Spleen (tissue), 11 donors: ENCODE results near the gene BRCA2. TPM values are rescaled to one million over a fixed set of nuclear protein-coding genes. Genes with fewer than 3 reads are reported as not detected.

Experiments
- DNase-seq: peaks from one replicate; pipeline ENCODE4 v3.0.0-alpha.2; 2020
- H3K27ac ChIP-seq, 8 donors: fragments of 200-600 bp; sonication (generic) in 7 of 8; 1 replicate in 4 of 8; 2 replicates in 4 of 8; pipeline versions ENCODE4 v1.5.0 to v1.8.0; 2016 to 2021; ENCODE audit warnings: inconsistent platforms in 4 of 8, mild to moderate bottlenecking in 4 of 8, moderate library complexity in 1 of 8
- H3K27me3 ChIP-seq, 7 donors: fragments of 200-600 bp; sonication (generic) in 6 of 7; replicated peaks in 1 of 7; 1 replicate in 4 of 7; 2 replicates in 3 of 7; pipeline versions ENCODE4 v1.5.0 to v1.8.0; 2016 to 2021; ENCODE audit warnings: inconsistent platforms in 3 of 7, mild to moderate bottlenecking in 1 of 7
- H3K36me3 ChIP-seq, 6 donors: fragments of 200-600 bp; sonication (generic) in 5 of 6; 1 replicate in 4 of 6; 2 replicates in 2 of 6; pipeline versions ENCODE4 v1.5.0 to v1.8.0; 2016 to 2021; ENCODE audit warnings: inconsistent platforms in 2 of 6
- H3K4me1 ChIP-seq, 6 donors: fragments of 200-600 bp; sonication (generic) in 5 of 6; 1 replicate in 3 of 6; 2 replicates in 3 of 6; pipeline versions ENCODE4 v1.5.0 to v1.8.0; 2016 to 2021; ENCODE audit warnings: inconsistent platforms in 3 of 6
- H3K4me3 ChIP-seq, 8 donors: fragments of 200-600 bp; sonication (generic) in 7 of 8; 1 replicate in 4 of 8; 2 replicates in 4 of 8; pipeline versions ENCODE4 v1.5.0 to v1.8.0; 2016 to 2021; ENCODE audit warnings: inconsistent platforms in 4 of 8, mild to moderate bottlenecking in 4 of 8, moderate library complexity in 2 of 8
- H3K9me3 ChIP-seq, 8 donors: fragments of 200-600 bp; sonication (generic) in 7 of 8; 1 replicate in 4 of 8; 2 replicates in 4 of 8; pipeline versions ENCODE4 v1.5.0 to v1.8.0; 2016 to 2021; ENCODE audit warnings: inconsistent platforms in 4 of 8
- CTCF ChIP-seq, 11 experiments: fragments of 200-600 bp in 7 of 11; fragments of 450-650 bp in 4 of 11; sonication (generic) in 4 of 11; IDR thresholded peaks in 8 of 11; conservative IDR thresholded peaks in 3 of 11; 1 replicate in 7 of 11; 2 replicates in 4 of 11; pipeline versions ENCODE4 v1.4.0 to v1.8.0; 2016 to 2021; ENCODE audit warnings: antibody characterized with exemption in 11 of 11, inconsistent platforms in 4 of 11, mild to moderate bottlenecking in 1 of 11
- POLR2A ChIP-seq, 3 donors: fragments of 450-650 bp; IDR thresholded peaks; one replicate each; pipeline ENCODE4 v1.5.1; 2017; ENCODE audit warnings: antibody characterized with exemption in 3 of 3, mild to moderate bottlenecking in 1 of 3
- POLR2AphosphoS5 ChIP-seq, 3 donors: sonication (generic); formaldehyde crosslinking; IDR thresholded peaks; one replicate each; pipeline ENCODE4 v1.5.1; 2017; ENCODE audit warnings: antibody characterized with exemption in 3 of 3
- WGBS, 5 donors: extraction: QIAGEN DNeasy Blood & Tissue Kit in 3 of 5; methylation state at CpG; one replicate each; pipeline versions ENCODE4 v1.1.5 to v1.1.7; 2013 to 2018; 5-methylcytosine and 5-hydroxymethylcytosine counted together
- intact Hi-C: fragments of 100-400 bp; cut with DNase I; formaldehyde crosslinking; loops from one replicate; pipeline ENCODE4 v1.15.0; 2023; ENCODE audit warnings: low total_unique reads
- polyA plus RNA-seq, 3 donors: library from polyadenylated mRNA; stranded (reverse); fragments of 200-250 nt; gene quantifications; one replicate each; pipeline ENCODE4 v1.2.1, GENCODE V29; 2013
- total RNA-seq, 7 donors: library from RNA; depleted of rRNA in 3 of 7; stranded (reverse); fragments of >200 nt in 3 of 7; fragmentation: NEBNext Ultra II Directional in 4 of 7; extraction: Animal tissue kit (Norgen Biotek cat#: 25700) in 4 of 7; gene quantifications; one replicate each; pipeline versions ENCODE4 v1.1.0 to v1.2.1, GENCODE V29; 2016 to 2021
- donor health status: healthy with polysubstance abuse.
- donor health status: DM: no; HTN: no; CAD: no; lungs with moderate emphysema.
- donor health status: DM: no; HTN: no; CAD: no.
- donor health status: Bipolar disorder and iron deficiency.
- donor health status: healthy.
- donor health status: DM: no; HTN: no; CAD: no.
- donor health status: DM: yes; HTN: yes; CAD: no.

BRCA2 gene
- total and polyA plus RNA-seq, 10 donors, result 0.35 to 11.2 (median 6.1) TPM

- no peaks in the 10 kb centered on the region for H3K9me3 ChIP-seq
- no peak for DNase-seq
- peaks cover 0 to 12% (median 0%) of the 10 kb centered on the region in 6 donors for H3K36me3 ChIP-seq
- intact Hi-C loops, result no loop called here
- no peak for TF ChIP-seq CTCF (IDR thresholded peaks at IDR 0.05 in 8 of 11, conservative IDR thresholded peaks at IDR 0.05 in 3 of 11)
- H3K4me3 ChIP-seq, result no peak overlapping the region
- peaks cover 0 to 24% (median 13%) of the 10 kb centered on the region in 6 donors for H3K4me1 ChIP-seq
- H3K27me3 ChIP-seq, result no peaks in the 10 kb centered on the region
- WGBS, 5 donors, result 95 to 99% (median 95%) methylated on average over 2 of the region's 2 CpGs
- no peak overlapping the region for H3K27ac ChIP-seq
Measured at GRCh38 chr13:32445461-32445860, 130.2 kb downstream of the BRCA2 start.

- Histone ChIP-seq H3K4me3 (no peak overlapping the region), H3K27me3 (no peaks in the 10 kb centered on the region), H3K36me3 (peaks cover 0 to 18% (median 0%) of the 10 kb centered on the region in 6 donors), H3K27ac (peak overlapping the region in 2 of 8 donors; percentile 5 to 53), H3K4me1 (peaks cover 0 to 24% (median 13%) of the 10 kb centered on the region in 6 donors), H3K9me3 (peaks cover 0 to under 1% (median 0%) of the 10 kb centered on the region in 8 donors)
- no peak for DNase-seq
- intact Hi-C loops, result no loop called here
- 73 to 98% (median 91%) methylated on average over 3 of the region's 3 CpGs for WGBS, 5 donors
- TF ChIP-seq CTCF (IDR thresholded peaks at IDR 0.05 in 8 of 11, conservative IDR thresholded peaks at IDR 0.05 in 3 of 11) (no peak), POLR2AphosphoS5 (IDR thresholded peaks at IDR 0.05) (no peak), POLR2A (IDR thresholded peaks at IDR 0.05) (no peak)
Measured at GRCh38 chr13:32446220-32446619, 130.9 kb downstream of the BRCA2 start.

GRCh38 chr13:32446773-32447465 lies 131.6 kb downstream of the BRCA2 start:
- Histone ChIP-seq H3K4me1 (peaks cover 0 to 24% (median 13%) of the 10 kb centered on the region in 6 donors), H3K27ac (peak overlapping the region in 2 of 8 donors; percentile 5 to 53), H3K4me3 (no peak overlapping the region), H3K36me3 (peaks cover 0 to 18% (median 0%) of the 10 kb centered on the region in 6 donors), H3K9me3 (peaks cover 0 to 8% (median 6%) of the 10 kb centered on the region in 8 donors), H3K27me3 (no peaks in the 10 kb centered on the region)
- no peak for DNase-seq
- no peak for TF ChIP-seq POLR2A (IDR thresholded peaks at IDR 0.05)
- TF ChIP-seq CTCF (IDR thresholded peaks at IDR 0.05 in 8 of 11, conservative IDR thresholded peaks at IDR 0.05 in 3 of 11), result no peak
- no peak for TF ChIP-seq POLR2AphosphoS5 (IDR thresholded peaks at IDR 0.05)
- WGBS, 5 donors, result 39 to 68% (median 54%) methylated on average over 2 of the region's 2 CpGs
- intact Hi-C loops, result no loop called here

GRCh38 chr13:32447894-32448623 lies 132.8 kb downstream of the BRCA2 start:
- Histone ChIP-seq H3K9me3 (peaks cover 0 to 13% (median 10%) of the 10 kb centered on the region in 8 donors), H3K4me1 (peaks cover 0 to 23% (median 13%) of the 10 kb centered on the region in 6 donors), H3K27me3 (no peaks in the 10 kb centered on the region), H3K27ac (no peak overlapping the region), H3K4me3 (no peak overlapping the region), H3K36me3 (peaks cover 0 to 25% (median 0%) of the 10 kb centered on the region in 6 donors)
- intact Hi-C loops, result no loop called here
- DNase-seq, result no peak
- TF ChIP-seq CTCF (IDR thresholded peaks at IDR 0.05 in 8 of 11, conservative IDR thresholded peaks at IDR 0.05 in 3 of 11) (no peak), POLR2AphosphoS5 (IDR thresholded peaks at IDR 0.05) (no peak), POLR2A (IDR thresholded peaks at IDR 0.05) (no peak)
